Measurements from ENCODE around the gene PIP5K1C.

DNA sequence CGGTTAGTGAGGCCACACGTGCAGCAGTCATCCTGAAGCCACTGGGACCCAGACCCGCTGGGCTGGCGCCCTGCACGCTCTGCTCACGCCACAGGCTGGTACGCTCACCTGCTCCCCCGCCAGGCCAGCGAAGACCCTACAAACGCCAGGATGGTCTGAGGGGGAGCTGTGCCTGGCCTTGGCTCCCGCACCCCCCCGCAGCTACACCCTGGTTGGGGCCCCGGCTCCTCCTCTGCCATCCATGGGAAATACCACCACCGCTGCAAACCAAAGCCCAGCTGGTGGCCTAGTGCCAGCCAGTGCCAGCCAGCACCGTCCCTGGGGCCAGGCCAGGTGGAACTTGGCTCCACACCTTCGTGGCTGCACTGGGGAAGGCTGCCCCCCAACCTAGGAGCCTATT is 50.4 kb downstream of the PIP5K1C start:
- TF ChIP-seq, protein P1, sequence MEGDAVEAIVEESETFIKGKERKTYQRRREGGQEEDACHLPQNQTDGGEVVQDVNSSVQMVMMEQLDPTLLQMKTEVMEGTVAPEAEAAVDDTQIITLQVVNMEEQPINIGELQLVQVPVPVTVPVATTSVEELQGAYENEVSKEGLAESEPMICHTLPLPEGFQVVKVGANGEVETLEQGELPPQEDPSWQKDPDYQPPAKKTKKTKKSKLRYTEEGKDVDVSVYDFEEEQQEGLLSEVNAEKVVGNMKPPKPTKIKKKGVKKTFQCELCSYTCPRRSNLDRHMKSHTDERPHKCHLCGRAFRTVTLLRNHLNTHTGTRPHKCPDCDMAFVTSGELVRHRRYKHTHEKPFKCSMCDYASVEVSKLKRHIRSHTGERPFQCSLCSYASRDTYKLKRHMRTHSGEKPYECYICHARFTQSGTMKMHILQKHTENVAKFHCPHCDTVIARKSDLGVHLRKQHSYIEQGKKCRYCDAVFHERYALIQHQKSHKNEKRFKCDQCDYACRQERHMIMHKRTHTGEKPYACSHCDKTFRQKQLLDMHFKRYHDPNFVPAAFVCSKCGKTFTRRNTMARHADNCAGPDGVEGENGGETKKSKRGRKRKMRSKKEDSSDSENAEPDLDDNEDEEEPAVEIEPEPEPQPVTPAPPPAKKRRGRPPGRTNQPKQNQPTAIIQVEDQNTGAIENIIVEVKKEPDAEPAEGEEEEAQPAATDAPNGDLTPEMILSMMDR (optimal IDR thresholded peaks at IDR 0.05 in 1 of 3, IDR thresholded peaks at IDR 0.05 in 1 of 3, conservative IDR thresholded peaks at IDR 0.05 in 1 of 3; ENCODE audit: extremely low read depth in 1 of 3, insufficient read depth in 2 of 3, low read length in 3 of 3) = no peak
- TF ChIP-seq EZH2 (IDR thresholded peaks at IDR 0.05; ENCODE audit: low read length) = no peak

All from keratinocyte (primary cell).